Fibroblast of mammary gland (primary cell): ENCODE measurements around the gene PRKN.

Experiments used
- DNase-seq: peaks from one replicate; pipeline ENCODE4 v3.0.0-alpha.2; 2010; ENCODE audit warnings: low read depth
- H3K4me3 ChIP-seq: 2 replicates; pipeline ENCODE4 v1.5.1; 2011; ENCODE audit warnings: low read depth, mild to moderate bottlenecking, low read length, moderate library complexity; ENCODE audit not compliant: control insufficient read depth
- CTCF ChIP-seq: conservative IDR thresholded peaks from 2 replicates; pipeline ENCODE4 v1.5.1; 2011; ENCODE audit warnings: low read depth, low read length, inconsistent platforms; ENCODE audit not compliant: control insufficient read depth, insufficient read depth

PRKN gene

GRCh38 chr6:162610351-162610750, 117.2 kb downstream of the PRKN start:
- DNase-seq, result no peak
- no peak for TF ChIP-seq CTCF
- H3K4me3 ChIP-seq, result no peak overlapping the region

GRCh38 chr6:162605881-162606280, 121.7 kb downstream of the PRKN start:
- no peak for DNase-seq
- H3K4me3 ChIP-seq, result no peak overlapping the region
- no peak for TF ChIP-seq CTCF

- H3K4me3 ChIP-seq, result no peak overlapping the region
- DNase-seq, result no peak
- TF ChIP-seq CTCF, result no peak
Observed at GRCh38 chr6:162603231-162604015, 124.1 kb downstream of the PRKN start.

- no peak for TF ChIP-seq CTCF
- DNase-seq, result no peak
Observed at GRCh38 chr6:162602759-162603158, 124.8 kb downstream of the PRKN start.

GRCh38 chr6:162596676-162597075, 130.9 kb downstream of the PRKN start:
- no peak overlapping the region for H3K4me3 ChIP-seq
- no peak for TF ChIP-seq CTCF
- no peak for DNase-seq

More at GRCh38 chr6:162602759-162603158, 124.8 kb downstream of the PRKN start:
- H3K4me3 ChIP-seq, result no peak overlapping the region

GRCh38 chr6:162591517-162591916, 136.0 kb downstream of the PRKN start:
- TF ChIP-seq CTCF, result no peak
- DNase-seq, result no peak
- H3K4me3 ChIP-seq, result no peak overlapping the region
